AG09309 (cell line): ENCODE measurements around the gene SMARCA2.

Source experiments
- DNase-seq: peaks from one replicate; pipeline ENCODE4 v3.0.0-alpha.2; 2010; ENCODE audit warnings: low read depth
- H3K4me3 ChIP-seq: 2 replicates; pipeline ENCODE4 v1.5.1; 2011; ENCODE audit warnings: mild to moderate bottlenecking, low read depth, low read length, moderate library complexity; ENCODE audit not compliant: control insufficient read depth
- CTCF ChIP-seq: IDR thresholded peaks from 2 replicates; pipeline ENCODE4 v1.5.1; 2011; ENCODE audit warnings: mild to moderate bottlenecking, low read depth, low read length, inconsistent platforms; ENCODE audit not compliant: insufficient read depth, control insufficient read depth; ENCODE audit errors: missing control alignments

Gene SMARCA2

DNA sequence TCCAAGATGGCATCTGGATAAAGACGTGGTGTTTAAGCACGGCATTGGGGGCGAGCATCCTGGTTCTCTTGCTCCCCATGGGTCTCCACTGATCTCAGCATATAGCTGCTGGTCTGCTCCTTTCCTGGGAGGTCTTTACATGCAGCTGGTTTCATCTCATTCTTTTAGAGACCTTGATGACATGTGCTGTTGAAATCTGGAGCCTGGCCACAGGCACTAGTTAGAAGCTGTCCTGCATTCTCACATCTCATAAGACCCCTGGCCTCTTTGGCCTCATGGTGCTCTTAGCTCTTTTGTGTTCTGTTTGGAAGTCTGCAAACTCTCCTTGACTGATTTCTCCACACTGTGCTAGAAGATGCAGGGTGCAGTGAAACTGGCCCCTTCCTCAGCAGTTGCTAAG, 113.0 kb downstream of the SMARCA2 start:
- no peak for DNase-seq
- H3K4me3 ChIP-seq: no peak overlapping the region
- no peak for TF ChIP-seq CTCF

DNA sequence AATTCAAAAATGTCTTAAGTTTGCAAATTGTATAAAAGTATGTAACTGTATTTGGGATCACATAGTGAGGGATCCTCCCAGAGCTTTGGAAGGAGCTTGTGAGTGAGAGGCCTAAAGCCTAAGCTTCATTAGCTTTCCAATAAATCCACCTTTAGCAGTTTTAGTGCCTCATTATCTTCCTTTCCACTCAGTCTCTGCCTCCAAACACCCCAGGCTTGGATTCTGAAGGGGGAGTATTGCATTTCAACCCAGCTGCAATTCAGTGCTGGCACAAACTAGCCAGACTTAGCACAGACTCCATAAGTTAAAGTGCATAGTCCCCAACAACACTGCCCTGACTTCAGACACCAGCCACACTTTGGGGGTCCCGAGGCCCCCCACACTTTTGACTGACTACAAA, 113.5 kb downstream of the SMARCA2 start:
- DNase-seq: no peak
- H3K4me3 ChIP-seq: no peak overlapping the region
- no peak for TF ChIP-seq CTCF

DNA sequence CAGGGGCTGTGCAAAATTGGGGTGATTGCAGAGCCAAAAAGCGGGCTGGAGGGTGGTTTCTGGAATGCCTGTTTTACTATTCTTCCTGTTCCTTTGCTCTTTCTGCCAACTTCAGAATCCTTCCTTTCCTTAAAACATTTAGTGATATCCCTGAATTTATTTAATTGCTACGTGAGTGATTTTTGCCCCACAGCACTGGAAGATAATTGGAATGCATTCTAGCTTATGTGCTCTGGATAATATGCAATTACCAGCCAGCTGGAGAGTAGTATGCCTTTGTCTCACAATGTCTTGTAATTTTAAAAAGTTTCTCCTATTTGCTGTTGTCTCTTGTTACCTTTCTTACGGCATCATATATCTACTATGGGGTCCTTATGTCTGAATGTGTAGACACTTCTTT, 115.8 kb downstream of the SMARCA2 start:
- TF ChIP-seq CTCF: no peak
- DNase-seq: no peak
- H3K4me3 ChIP-seq: no peak overlapping the region

GRCh38 chr9:2132484-2133082, 117.4 kb downstream of the SMARCA2 start:
- peak; percentile 59 for TF ChIP-seq CTCF
- H3K4me3 ChIP-seq: no peak overlapping the region
- DNase-seq: peak; percentile 20

DNA sequence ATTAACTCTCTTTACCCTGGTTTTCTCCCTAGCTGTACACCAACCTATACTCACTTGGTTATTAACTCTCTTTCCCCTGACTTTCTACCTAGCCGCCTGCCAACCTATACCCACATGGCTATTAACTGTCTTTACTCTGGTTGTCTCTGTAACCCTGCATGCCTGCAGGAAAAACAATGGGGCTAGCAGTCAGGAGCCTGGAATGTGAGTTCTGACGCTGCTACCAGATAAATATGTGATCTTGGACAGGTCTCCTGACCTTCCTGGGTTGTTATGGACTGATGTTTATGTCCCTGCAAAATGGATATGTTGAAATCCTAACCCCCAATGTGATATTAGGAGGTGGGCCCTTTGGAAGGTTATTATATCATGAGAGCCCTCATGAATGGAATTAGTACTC, 119.2 kb downstream of the SMARCA2 start:
- no peak overlapping the region for H3K4me3 ChIP-seq
- DNase-seq: no peak
- no peak for TF ChIP-seq CTCF

GRCh38 chr9:2138646-2139045, 123.5 kb downstream of the SMARCA2 start:
- no peak overlapping the region for H3K4me3 ChIP-seq
- no peak for TF ChIP-seq CTCF
- DNase-seq: no peak
